Activated effector memory CD4-positive, alpha-beta T cell treated with Interleukin-2 at 50 U/mL for 16 hours (primary cell): Measurements from ENCODE around the gene DYNLRB1.

ENCODE experiments used
- DNase-seq: peaks from one replicate; pipeline ENCODE4 v3.0.0-alpha.2; 2020

Gene DYNLRB1

GRCh38 chr20:34559311-34560140, 43.3 kb downstream of the DYNLRB1 start:
- DNase-seq, result no peak

- DNase-seq, result no peak
These were observed 43.9 kb downstream of the DYNLRB1 start for GRCh38 chr20:34560141-34560523.

- DNase-seq, result no peak
These were observed 44.4 kb downstream of the DYNLRB1 start for GRCh38 chr20:34560614-34561013.

- no peak for DNase-seq
These were observed 45.4 kb downstream of the DYNLRB1 start for GRCh38 chr20:34561661-34562060.

GRCh38 chr20:34562641-34563040, 46.4 kb downstream of the DYNLRB1 start:
- DNase-seq, result no peak

- DNase-seq, result no peak
These were observed 48.6 kb downstream of the DYNLRB1 start for GRCh38 chr20:34564833-34565232.

GRCh38 chr20:34566978-34567891, 51.0 kb downstream of the DYNLRB1 start:
- no peak for DNase-seq

GRCh38 chr20:34567892-34568865, 52.0 kb downstream of the DYNLRB1 start:
- DNase-seq, result no peak

- DNase-seq, result no peak
These were observed 53.4 kb downstream of the DYNLRB1 start for GRCh38 chr20:34569598-34569997.

GRCh38 chr20:34570859-34571306, 54.7 kb downstream of the DYNLRB1 start:
- no peak for DNase-seq

- DNase-seq, result no peak
These were observed 55.5 kb downstream of the DYNLRB1 start for GRCh38 chr20:34571753-34572152.

GRCh38 chr20:34573541-34574300, 57.5 kb downstream of the DYNLRB1 start:
- DNase-seq, result no peak

- DNase-seq, result no peak
These were observed 58.2 kb downstream of the DYNLRB1 start for GRCh38 chr20:34574426-34574825.

GRCh38 chr20:34574861-34575260, 58.6 kb downstream of the DYNLRB1 start:
- no peak for DNase-seq

GRCh38 chr20:34575271-34575670, 59.0 kb downstream of the DYNLRB1 start:
- DNase-seq, result no peak

GRCh38 chr20:34575756-34576155, 59.5 kb downstream of the DYNLRB1 start:
- no peak for DNase-seq

- DNase-seq, result no peak
These were observed 60.8 kb downstream of the DYNLRB1 start for GRCh38 chr20:34577061-34577460.

- no peak for DNase-seq
These were observed 61.8 kb downstream of the DYNLRB1 start for GRCh38 chr20:34578025-34578424.

GRCh38 chr20:34578521-34578920, 62.3 kb downstream of the DYNLRB1 start:
- no peak for DNase-seq

- DNase-seq, result no peak
These were observed 63.2 kb downstream of the DYNLRB1 start for GRCh38 chr20:34579191-34579978.
